Testis (tissue), 2 donors: ENCODE measurements around the gene TTLL10.

ENCODE experiments used
- CTCF ChIP-seq, 3 experiments: fragments of 450-650 bp in 2 of 3; fragments of 200-600 bp in 1 of 3; sonication (generic) in 1 of 3; IDR thresholded peaks; one replicate each; pipeline ENCODE4 v1.5.1; 2016 to 2019; ENCODE audit warnings: antibody characterized with exemption in 3 of 3, mild to moderate bottlenecking in 2 of 3, moderate library complexity in 1 of 3
- POLR2A ChIP-seq: fragments of 450-650 bp; IDR thresholded peaks from one replicate; pipeline ENCODE4 v1.6.1; 2017; ENCODE audit warnings: antibody characterized with exemption, mild to moderate bottlenecking, moderate library complexity

GRCh38 chr1:1191734-1192133 lies 18.1 kb downstream of the TTLL10 start:
- TF ChIP-seq CTCF (IDR thresholded peaks at IDR 0.05) (no peak), POLR2A (no peak)
